H1 (cell line): ENCODE data around the gene SCG5. TPM values are rescaled to one million over a fixed set of nuclear protein-coding genes. Genes with fewer than 3 reads are reported as not detected.

Source experiments
- BCL11A ChIP-seq, 2 experiments: IDR thresholded peaks; one replicate each; pipeline ENCODE4 v1.6.1; 2011; ENCODE audit warnings: low read depth in 2 of 2, low read length in 2 of 2, mild to moderate bottlenecking in 2 of 2
- CHD7 ChIP-seq: fragments of 300-600 bp; sonication (generic); IDR thresholded peaks from 2 replicates; pipeline ENCODE4 v1.7.1; 2012; ENCODE audit warnings: low read length, moderate library complexity, mild to moderate bottlenecking, inconsistent platforms; ENCODE audit not compliant: insufficient replicate concordance
- FOSL1 ChIP-seq: IDR thresholded peaks from 2 replicates; pipeline ENCODE4 v1.6.1; 2011; ENCODE audit warnings: mild to moderate bottlenecking, low read depth, low read length, moderate library complexity; ENCODE audit not compliant: insufficient read depth
- KDM5A ChIP-seq: fragments of 200-600 bp; IDR thresholded peaks from 2 replicates; pipeline ENCODE4 v1.7.1; 2012; ENCODE audit warnings: mild to moderate bottlenecking, low read length, inconsistent platforms, mixed read lengths
- MAFK ChIP-seq: IDR thresholded peaks from 2 replicates; pipeline ENCODE4 v1.6.1; 2012; ENCODE audit warnings: low read depth, mild to moderate bottlenecking, improper control_type of control experiment, low read length
- MAX ChIP-seq: IDR thresholded peaks from 2 replicates; pipeline ENCODE4 v1.6.1; 2012; ENCODE audit warnings: inconsistent platforms
- SAP30 ChIP-seq: fragments of 300-600 bp; sonication (generic); IDR thresholded peaks from 2 replicates; pipeline ENCODE4 v1.7.1; 2012; ENCODE audit warnings: low read length, moderate library complexity, mild to moderate bottlenecking, inconsistent platforms; ENCODE audit not compliant: insufficient read depth, insufficient replicate concordance
- SIRT6 ChIP-seq: IDR thresholded peaks from one replicate; pipeline ENCODE4 v1.7.1; 2012; ENCODE audit warnings: low read length, inconsistent platforms
- SIX5 ChIP-seq: IDR thresholded peaks from 2 replicates; pipeline ENCODE4 v1.6.1; 2011; ENCODE audit warnings: mild to moderate bottlenecking, low read depth, low read length
- SP1 ChIP-seq: IDR thresholded peaks from 2 replicates; pipeline ENCODE4 v1.6.1; 2011; ENCODE audit warnings: low read depth, low read length
- SP4 ChIP-seq: IDR thresholded peaks from 2 replicates; pipeline ENCODE4 v1.6.1; 2012; ENCODE audit warnings: low read length, inconsistent platforms
- polyA plus RNA-seq, 7 experiments: library from polyadenylated mRNA; depleted of rRNA in 3 of 7; stranded (reverse) in 5 of 7; unstranded in 2 of 7; fragments of >200 nt in 5 of 7; fragments of 200-250 nt in 2 of 7; gene quantifications; 1 replicate in 5 of 7; 2 replicates in 1 of 7; 4 replicates in 1 of 7; pipeline versions ENCODE4 v1.2.1 to v1.2.3, GENCODE V29; 2011 to 2013; ENCODE audit warnings: missing spikeins in 2 of 7, mixed read lengths in 2 of 7
- total RNA-seq: library from RNA; stranded (reverse); fragmentation: NEBNext Ultra II Directional; extraction: Animal tissue kit (Norgen Biotek cat#: 25700); gene quantifications from 2 replicates; pipeline ENCODE4 v1.2.1, GENCODE V29; 2021

The SCG5 gene
- total and polyA plus RNA-seq, 2 of the 8 experiments (the other 6 are each of a cell fraction or from before 2014, with no cell fraction given): 18.7 to 19.9 TPM

GRCh38 chr15:32715276-32715675 is 73.8 kb downstream of the SCG5 start (continued):
- no peak for TF ChIP-seq CHD7
- TF ChIP-seq MAFK: no peak
- no peak for TF ChIP-seq BCL11A (IDR thresholded peaks at IDR 0.05; ENCODE audit: low read depth in 2 of 2, low read length in 2 of 2)
- TF ChIP-seq SP1: no peak
- TF ChIP-seq SIRT6: no peak
- no peak for TF ChIP-seq SAP30
- no peak for TF ChIP-seq MAX
- no peak for TF ChIP-seq SP4
- TF ChIP-seq FOSL1: no peak
- TF ChIP-seq SIX5: no peak
- no peak for TF ChIP-seq KDM5A
